Measurements from ENCODE around the gene SLC7A14. TPM values are rescaled to one million over a fixed set of nuclear protein-coding genes. Genes with fewer than 3 reads are reported as not detected.

Gene SLC7A14
- total RNA-seq, 4 donors from 2014 or later = not detected

DNA sequence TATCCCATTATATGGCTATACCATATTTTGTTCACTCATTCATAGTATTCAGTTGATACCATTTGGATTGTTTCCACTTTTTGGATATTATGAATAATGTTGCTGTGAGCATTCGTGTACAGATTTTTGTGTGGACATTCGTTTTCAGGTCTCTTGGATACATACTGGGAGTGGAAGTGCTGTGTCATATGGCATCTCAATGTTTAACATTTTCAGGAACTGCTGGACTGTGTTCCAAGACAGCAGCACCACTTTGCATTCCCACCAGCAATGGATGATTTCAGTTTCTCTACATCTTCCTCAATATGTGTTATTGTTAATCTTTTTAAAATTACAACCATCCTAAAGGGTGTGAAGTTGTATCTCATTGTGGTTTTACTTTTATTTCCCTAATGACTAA, 34.6 kb downstream of the SLC7A14 start:
- TF ChIP-seq EP300 (IDR thresholded peaks at IDR 0.05) = no peak
- TF ChIP-seq, protein P1, sequence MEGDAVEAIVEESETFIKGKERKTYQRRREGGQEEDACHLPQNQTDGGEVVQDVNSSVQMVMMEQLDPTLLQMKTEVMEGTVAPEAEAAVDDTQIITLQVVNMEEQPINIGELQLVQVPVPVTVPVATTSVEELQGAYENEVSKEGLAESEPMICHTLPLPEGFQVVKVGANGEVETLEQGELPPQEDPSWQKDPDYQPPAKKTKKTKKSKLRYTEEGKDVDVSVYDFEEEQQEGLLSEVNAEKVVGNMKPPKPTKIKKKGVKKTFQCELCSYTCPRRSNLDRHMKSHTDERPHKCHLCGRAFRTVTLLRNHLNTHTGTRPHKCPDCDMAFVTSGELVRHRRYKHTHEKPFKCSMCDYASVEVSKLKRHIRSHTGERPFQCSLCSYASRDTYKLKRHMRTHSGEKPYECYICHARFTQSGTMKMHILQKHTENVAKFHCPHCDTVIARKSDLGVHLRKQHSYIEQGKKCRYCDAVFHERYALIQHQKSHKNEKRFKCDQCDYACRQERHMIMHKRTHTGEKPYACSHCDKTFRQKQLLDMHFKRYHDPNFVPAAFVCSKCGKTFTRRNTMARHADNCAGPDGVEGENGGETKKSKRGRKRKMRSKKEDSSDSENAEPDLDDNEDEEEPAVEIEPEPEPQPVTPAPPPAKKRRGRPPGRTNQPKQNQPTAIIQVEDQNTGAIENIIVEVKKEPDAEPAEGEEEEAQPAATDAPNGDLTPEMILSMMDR (IDR thresholded peaks at IDR 0.05) = no peak
- Histone ChIP-seq H3K4me1 (no peaks in the 10 kb centered on the region), H3K27ac (no peak overlapping the region), H3K4me3 (no peak overlapping the region), H3K36me3 (no peaks in the 10 kb centered on the region), H3K27me3 (no peaks in the 10 kb centered on the region), H3K9me3 (no peaks in the 10 kb centered on the region)
- DNase-seq (ENCODE audit: low spot score in 2 of 2) = no peak
- WGBS = 76% methylated on average over 2 of the region's 2 CpGs

DNA sequence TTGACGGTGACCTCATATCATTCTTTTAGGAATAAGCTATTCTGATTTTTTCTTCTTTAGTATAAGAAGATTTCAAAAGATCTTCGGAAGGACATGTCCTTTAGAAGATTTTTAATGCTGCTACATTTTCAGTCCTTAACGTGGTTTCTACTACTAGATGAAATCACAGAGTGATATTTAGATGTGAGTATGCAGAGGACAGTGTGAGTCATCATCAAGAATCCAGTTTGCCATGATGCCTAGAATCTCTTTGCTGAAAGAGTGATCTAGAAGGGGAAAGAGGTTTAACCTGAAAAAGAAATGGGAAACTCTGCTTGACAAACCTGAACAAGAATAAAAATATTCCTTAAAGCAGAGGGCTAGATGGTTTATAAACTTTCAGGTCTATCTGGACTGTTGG, 43.2 kb downstream of the SLC7A14 start:
- TF ChIP-seq POLR2A (IDR thresholded peaks at IDR 0.05) = no peak
- no peak for TF ChIP-seq POLR2AphosphoS5 (IDR thresholded peaks at IDR 0.05)
- TF ChIP-seq, protein P1 (IDR thresholded peaks at IDR 0.05) = no peak
- no peak for TF ChIP-seq EP300 (IDR thresholded peaks at IDR 0.05)
- Histone ChIP-seq H3K9me3 (no peaks in the 10 kb centered on the region), H3K27ac (no peak overlapping the region), H3K27me3 (no peaks in the 10 kb centered on the region), H3K4me3 (no peak overlapping the region), H3K36me3 (no peaks in the 10 kb centered on the region), H3K4me1 (no peaks in the 10 kb centered on the region)
- DNase-seq (ENCODE audit: low spot score in 2 of 2) = no peak
- WGBS = 91% methylated on average over 3 of the region's 3 CpGs

DNA sequence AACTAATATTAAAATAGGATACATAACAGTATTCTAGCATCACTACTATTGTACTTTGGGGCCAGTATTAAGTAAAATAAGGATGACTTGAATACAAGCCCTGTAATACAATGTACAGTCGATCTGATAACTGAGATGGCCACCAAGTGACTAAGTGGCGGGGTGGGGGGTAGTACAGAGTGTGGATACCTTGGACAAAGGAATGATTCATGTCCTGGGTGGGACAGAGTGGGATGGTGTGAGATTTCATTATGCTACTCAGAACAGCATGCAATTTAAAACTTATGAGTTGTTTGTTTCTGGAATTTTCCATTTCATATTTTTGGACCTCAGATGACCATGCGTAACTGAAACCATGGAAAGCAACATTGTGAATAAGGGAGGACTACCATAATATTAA, 46.0 kb downstream of the SLC7A14 start:
- Histone ChIP-seq H3K36me3 (no peaks in the 10 kb centered on the region), H3K27me3 (peaks cover 6% of the 10 kb centered on the region), H3K4me3 (no peak overlapping the region), H3K4me1 (no peaks in the 10 kb centered on the region), H3K9me3 (no peaks in the 10 kb centered on the region), H3K27ac (no peak overlapping the region)
- no peak for DNase-seq (ENCODE audit: low spot score in 2 of 2)
- 88% methylated on average over 3 of the region's 3 CpGs for WGBS
- TF ChIP-seq, protein P1 (IDR thresholded peaks at IDR 0.05) = no peak
- TF ChIP-seq POLR2A (IDR thresholded peaks at IDR 0.05) (no peak), POLR2AphosphoS5 (IDR thresholded peaks at IDR 0.05) (no peak), EP300 (IDR thresholded peaks at IDR 0.05) (no peak)

DNA sequence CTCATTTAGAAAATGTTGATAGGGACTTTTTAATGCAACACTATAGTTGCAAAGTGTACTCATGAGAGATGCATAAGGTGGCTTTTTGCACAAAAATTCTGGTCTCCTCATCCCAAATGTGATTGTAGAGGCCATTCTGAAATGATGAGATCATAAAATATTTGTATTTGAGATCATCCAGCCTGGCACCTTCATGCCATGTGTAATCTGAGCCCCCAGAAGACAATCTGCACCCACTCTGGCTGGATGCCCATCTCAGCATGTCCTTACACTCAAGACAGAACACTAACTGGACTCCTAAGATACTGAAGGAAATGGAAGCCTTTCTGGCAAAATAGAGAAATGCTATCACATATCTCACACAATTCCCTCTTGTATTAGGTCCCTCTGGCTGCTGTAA, 49.2 kb downstream of the SLC7A14 start:
- H3K9me3 ChIP-seq = no peaks in the 10 kb centered on the region
- no peaks in the 10 kb centered on the region for H3K4me1 ChIP-seq
- no peaks in the 10 kb centered on the region for H3K36me3 ChIP-seq
- no peak for DNase-seq (ENCODE audit: low spot score in 2 of 2)
- TF ChIP-seq POLR2A (IDR thresholded peaks at IDR 0.05) (no peak), EP300 (IDR thresholded peaks at IDR 0.05) (no peak), POLR2AphosphoS5 (IDR thresholded peaks at IDR 0.05) (no peak)
- TF ChIP-seq, protein P1 (IDR thresholded peaks at IDR 0.05) = no peak
- no peak overlapping the region for H3K4me3 ChIP-seq
- no peak overlapping the region for H3K27ac ChIP-seq
- peaks cover 6% of the 10 kb centered on the region for H3K27me3 ChIP-seq

DNA sequence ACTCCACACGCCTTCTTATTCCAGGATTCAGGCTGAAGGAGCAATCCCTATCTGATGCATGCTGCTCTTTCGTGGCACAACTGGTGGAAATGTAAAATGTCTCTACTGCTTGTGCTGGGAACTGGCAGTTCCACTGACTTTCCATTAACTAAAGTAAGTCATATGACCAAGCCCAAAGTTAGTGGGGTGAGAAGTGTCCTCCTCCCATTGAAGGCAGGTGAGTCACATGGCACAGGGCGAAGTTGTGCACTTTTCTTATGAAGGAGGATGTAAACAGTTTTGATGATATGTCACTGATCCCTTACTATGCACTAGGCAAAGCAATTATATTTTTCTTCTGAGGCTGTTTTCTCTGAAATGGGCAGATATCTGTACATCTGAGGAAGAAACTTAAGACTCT, 51.6 kb downstream of the SLC7A14 start:
- Histone ChIP-seq H3K27ac (no peak overlapping the region), H3K4me3 (no peak overlapping the region), H3K36me3 (no peaks in the 10 kb centered on the region), H3K4me1 (peaks cover 6% of the 10 kb centered on the region), H3K9me3 (no peaks in the 10 kb centered on the region), H3K27me3 (peaks cover 6% of the 10 kb centered on the region)
- TF ChIP-seq POLR2AphosphoS5 (IDR thresholded peaks at IDR 0.05) = no peak
- TF ChIP-seq EP300 (IDR thresholded peaks at IDR 0.05) = no peak
- TF ChIP-seq, protein P1 (IDR thresholded peaks at IDR 0.05) = no peak
- no peak for TF ChIP-seq POLR2A (IDR thresholded peaks at IDR 0.05)
- no peak for DNase-seq (ENCODE audit: low spot score in 2 of 2)
- 75% methylated on average over 3 of the region's 3 CpGs for WGBS
